ENCODE data around the gene NLRP1.

The NLRP1 gene

DNA sequence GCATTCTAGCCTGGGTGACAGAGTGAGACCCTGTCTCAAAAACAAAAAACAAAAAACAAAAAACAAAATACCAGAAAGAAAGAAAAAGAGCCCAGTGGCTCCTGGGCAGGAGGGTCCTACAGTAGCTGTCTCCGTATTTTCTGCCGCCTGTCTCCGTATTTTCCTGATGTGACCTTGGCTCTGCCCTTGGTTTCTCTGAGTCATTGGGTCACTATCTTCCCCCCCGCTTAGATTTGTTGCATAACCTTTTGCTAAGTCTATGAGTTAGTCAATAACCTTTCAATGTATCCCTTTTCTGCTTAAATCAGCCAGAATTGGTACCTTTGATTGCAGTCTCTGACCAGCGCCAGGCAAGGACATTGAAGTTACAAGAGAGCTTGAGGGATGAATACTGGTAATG lies 61.1 kb downstream of the NLRP1 start:
- TF ChIP-seq, protein P1, sequence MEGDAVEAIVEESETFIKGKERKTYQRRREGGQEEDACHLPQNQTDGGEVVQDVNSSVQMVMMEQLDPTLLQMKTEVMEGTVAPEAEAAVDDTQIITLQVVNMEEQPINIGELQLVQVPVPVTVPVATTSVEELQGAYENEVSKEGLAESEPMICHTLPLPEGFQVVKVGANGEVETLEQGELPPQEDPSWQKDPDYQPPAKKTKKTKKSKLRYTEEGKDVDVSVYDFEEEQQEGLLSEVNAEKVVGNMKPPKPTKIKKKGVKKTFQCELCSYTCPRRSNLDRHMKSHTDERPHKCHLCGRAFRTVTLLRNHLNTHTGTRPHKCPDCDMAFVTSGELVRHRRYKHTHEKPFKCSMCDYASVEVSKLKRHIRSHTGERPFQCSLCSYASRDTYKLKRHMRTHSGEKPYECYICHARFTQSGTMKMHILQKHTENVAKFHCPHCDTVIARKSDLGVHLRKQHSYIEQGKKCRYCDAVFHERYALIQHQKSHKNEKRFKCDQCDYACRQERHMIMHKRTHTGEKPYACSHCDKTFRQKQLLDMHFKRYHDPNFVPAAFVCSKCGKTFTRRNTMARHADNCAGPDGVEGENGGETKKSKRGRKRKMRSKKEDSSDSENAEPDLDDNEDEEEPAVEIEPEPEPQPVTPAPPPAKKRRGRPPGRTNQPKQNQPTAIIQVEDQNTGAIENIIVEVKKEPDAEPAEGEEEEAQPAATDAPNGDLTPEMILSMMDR (IDR thresholded peaks at IDR 0.05), result no peak
- H3K36me3 ChIP-seq, result peaks cover 85% of the 10 kb centered on the region

DNA sequence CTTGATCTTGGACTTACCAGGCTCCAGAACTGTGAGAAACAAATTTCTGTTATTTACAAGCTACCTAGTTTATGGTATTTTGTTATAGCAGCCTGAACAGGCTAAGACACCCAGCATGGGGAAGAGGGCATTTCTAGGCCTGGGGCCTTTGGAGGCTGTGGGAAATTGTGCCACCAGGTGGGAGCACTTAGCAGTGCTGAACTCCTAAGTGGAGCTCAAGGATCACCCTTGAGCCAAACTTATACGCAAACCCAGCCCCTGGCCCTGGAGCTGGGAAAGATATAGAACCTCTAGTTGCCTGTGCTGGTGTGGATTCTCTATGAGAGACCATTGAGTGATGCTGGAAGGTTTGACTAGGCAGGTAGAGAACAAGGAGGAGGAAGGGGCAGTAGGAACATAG lies 61.8 kb downstream of the NLRP1 start:
- H3K27me3 ChIP-seq, result no peaks in the 10 kb centered on the region
- no peaks in the 10 kb centered on the region for H3K4me1 ChIP-seq (ENCODE audit: control insufficient read depth in 1 of 2, insufficient read depth in 1 of 2, low read depth in 1 of 2, low read length in 1 of 2)
- peaks cover 85% of the 10 kb centered on the region for H3K36me3 ChIP-seq
- no peaks in the 10 kb centered on the region for H3K9me3 ChIP-seq
- no peak overlapping the region for H3K27ac ChIP-seq
- no peak overlapping the region for H3K4me3 ChIP-seq (ENCODE audit: low read depth in 1 of 2, low read length in 1 of 2)
- TF ChIP-seq, protein P1 (IDR thresholded peaks at IDR 0.05), result no peak

More for the DNA sequence above, 61.1 kb downstream of the NLRP1 start:
- Histone ChIP-seq H3K27ac (no peak overlapping the region), H3K27me3 (no peaks in the 10 kb centered on the region), H3K4me1 (ENCODE audit: control insufficient read depth in 1 of 2, insufficient read depth in 1 of 2, low read depth in 1 of 2, low read length in 1 of 2) (no peaks in the 10 kb centered on the region), H3K9me3 (no peaks in the 10 kb centered on the region), H3K4me3 (ENCODE audit: low read depth in 1 of 2, low read length in 1 of 2) (no peak overlapping the region)

DNA sequence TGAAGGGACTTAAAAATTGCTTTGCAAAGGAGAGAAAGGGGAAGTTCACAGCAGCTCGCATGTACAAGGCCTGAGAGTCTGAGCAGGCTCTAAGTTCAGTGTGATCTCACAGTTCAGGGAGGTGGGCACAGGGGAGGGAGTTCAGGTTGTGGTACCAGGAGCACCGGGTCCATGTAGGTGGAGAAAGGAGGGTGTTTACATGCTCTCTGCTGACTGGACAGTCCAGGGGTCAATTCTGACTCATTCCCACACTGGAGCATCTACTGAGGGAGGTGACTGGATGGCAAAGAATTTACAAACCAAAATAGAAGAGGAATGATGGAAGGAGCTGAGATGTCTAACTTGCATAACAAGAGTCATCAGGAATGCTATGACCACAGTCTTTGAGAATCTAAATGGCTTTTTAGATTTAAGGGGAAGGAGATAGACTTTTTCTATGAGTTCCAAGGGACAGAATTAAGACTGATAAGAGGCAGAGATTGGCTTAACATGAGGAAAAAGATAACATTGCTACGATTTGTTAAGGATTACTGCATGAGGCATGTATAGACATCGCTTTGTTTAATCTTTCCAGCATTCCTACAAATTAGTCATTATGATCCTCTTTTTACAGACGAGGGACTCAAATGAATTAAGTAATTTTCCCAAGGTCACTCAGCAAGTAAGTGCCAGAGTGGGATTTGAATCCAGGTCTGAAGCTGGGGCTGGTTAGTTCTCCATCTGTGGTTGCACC lies 68.1 kb downstream of the NLRP1 start:
- peaks cover 0 to 6% of the 10 kb centered on the region in 2 experiments for H3K4me1 ChIP-seq (ENCODE audit: control insufficient read depth in 1 of 2, insufficient read depth in 1 of 2, low read depth in 1 of 2, low read length in 1 of 2)
- TF ChIP-seq, protein P1 (IDR thresholded peaks at IDR 0.05), result no peak
- no peak overlapping the region for H3K4me3 ChIP-seq (ENCODE audit: low read depth in 1 of 2, low read length in 1 of 2)
- no peaks in the 10 kb centered on the region for H3K27me3 ChIP-seq
- H3K9me3 ChIP-seq, result no peaks in the 10 kb centered on the region
- peaks cover 72% of the 10 kb centered on the region for H3K36me3 ChIP-seq
- peak overlapping the region; percentile 41 for H3K27ac ChIP-seq

DNA sequence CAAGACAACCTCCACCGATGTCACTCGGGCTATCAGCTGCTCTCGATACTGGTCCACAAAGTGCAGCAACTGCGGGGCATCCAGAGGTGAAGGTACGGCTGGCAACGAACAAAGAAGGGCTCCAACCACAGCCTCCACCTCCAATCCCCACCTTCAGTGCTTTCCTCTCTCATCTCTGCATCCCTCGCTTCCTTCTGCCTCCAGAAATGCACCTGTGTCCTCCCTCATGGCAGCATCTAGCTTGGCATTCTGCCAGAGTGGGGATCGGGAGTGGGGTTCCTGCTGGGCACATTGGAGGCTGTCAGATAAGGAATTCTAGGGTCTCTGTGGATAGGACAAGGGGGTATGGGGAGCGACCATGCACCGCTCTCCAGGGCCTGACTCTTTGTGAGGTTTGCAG lies 69.3 kb downstream of the NLRP1 start:
- no peaks in the 10 kb centered on the region for H3K27me3 ChIP-seq
- TF ChIP-seq, protein P1 (IDR thresholded peaks at IDR 0.05), result no peak
- H3K4me1 ChIP-seq (ENCODE audit: control insufficient read depth in 1 of 2, insufficient read depth in 1 of 2, low read depth in 1 of 2, low read length in 1 of 2), result peaks cover 0 to 6% of the 10 kb centered on the region in 2 experiments
- no peak overlapping the region for H3K27ac ChIP-seq
- no peak overlapping the region for H3K4me3 ChIP-seq (ENCODE audit: low read depth in 1 of 2, low read length in 1 of 2)
- H3K9me3 ChIP-seq, result no peaks in the 10 kb centered on the region
- H3K36me3 ChIP-seq, result peaks cover 59% of the 10 kb centered on the region

DNA sequence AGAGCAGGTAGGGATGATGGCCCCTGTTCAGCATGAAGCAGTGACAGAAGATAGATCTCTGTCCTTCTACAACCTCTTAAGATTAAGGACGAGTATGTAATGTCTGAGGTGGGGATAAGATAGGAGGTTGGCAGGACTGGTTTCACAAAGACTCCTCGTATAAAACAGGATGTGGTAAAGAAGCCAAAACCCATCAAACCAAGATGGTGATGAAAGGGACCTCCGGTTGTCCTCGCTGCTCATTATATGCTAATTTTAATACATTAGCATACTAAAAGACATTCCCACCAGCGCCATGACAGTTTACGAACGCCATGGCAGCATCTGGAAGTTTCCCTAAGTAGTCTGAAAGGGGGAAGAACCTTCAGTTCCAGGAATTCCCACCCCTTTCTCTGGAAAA lies 70.7 kb downstream of the NLRP1 start:
- peaks cover 57% of the 10 kb centered on the region for H3K36me3 ChIP-seq
- H3K27me3 ChIP-seq, result no peaks in the 10 kb centered on the region
- TF ChIP-seq, protein P1 (IDR thresholded peaks at IDR 0.05), result no peak
- peaks cover 0 to 6% of the 10 kb centered on the region in 2 experiments for H3K4me1 ChIP-seq (ENCODE audit: control insufficient read depth in 1 of 2, insufficient read depth in 1 of 2, low read depth in 1 of 2, low read length in 1 of 2)
- no peak overlapping the region for H3K4me3 ChIP-seq (ENCODE audit: low read depth in 1 of 2, low read length in 1 of 2)
- no peaks in the 10 kb centered on the region for H3K9me3 ChIP-seq
- H3K27ac ChIP-seq, result no peak overlapping the region
